NCI-H1436 treated with DMSO at 0.1 percent for 48 hours (cell line): Measurements from ENCODE around the gene CBX2.

ENCODE experiments used
- DNase-seq: peaks from one replicate; lab custom pipeline; 2025; lab: John Stamatoyannopoulos, UW

The CBX2 gene

DNA sequence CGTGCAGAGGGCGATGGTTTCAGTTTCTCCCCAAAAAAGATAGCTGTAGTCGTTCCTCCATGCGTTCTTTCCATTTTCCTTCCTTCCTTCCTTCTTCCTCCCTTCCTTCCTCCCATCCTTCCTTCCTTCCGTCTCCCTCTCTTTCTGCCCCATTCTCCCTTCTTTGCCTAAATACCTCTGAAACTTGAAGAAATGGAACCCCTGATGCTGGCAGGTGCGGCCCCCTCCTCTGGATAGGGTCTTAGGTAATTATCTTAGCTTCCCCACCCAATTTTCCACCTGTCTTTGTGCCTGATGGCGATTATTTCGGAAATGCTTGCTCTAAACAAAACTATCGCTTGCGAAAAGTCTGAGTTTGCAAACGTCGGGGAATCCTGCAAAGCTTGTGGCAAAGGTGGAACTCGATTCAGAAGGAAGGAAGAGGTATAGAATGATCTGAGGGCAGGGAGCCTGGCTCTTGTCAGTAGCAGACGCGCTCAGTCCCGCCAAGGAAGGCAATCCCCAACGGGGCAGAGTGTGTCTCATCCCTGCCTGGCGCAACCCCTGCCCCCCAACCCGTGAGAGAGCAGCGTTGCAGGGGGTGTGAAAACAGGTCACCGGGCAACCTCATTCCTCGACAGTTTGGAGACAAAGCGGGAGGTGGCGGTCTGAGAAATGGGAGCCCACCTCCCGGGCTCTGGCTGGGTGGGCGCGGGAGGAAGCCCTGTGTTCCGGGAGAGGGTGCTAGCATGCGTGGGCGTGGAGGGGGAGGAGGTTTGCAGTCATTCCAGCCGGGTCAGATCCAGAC lies 21.8 kb downstream of the CBX2 start:
- DNase-seq = no peak

DNA sequence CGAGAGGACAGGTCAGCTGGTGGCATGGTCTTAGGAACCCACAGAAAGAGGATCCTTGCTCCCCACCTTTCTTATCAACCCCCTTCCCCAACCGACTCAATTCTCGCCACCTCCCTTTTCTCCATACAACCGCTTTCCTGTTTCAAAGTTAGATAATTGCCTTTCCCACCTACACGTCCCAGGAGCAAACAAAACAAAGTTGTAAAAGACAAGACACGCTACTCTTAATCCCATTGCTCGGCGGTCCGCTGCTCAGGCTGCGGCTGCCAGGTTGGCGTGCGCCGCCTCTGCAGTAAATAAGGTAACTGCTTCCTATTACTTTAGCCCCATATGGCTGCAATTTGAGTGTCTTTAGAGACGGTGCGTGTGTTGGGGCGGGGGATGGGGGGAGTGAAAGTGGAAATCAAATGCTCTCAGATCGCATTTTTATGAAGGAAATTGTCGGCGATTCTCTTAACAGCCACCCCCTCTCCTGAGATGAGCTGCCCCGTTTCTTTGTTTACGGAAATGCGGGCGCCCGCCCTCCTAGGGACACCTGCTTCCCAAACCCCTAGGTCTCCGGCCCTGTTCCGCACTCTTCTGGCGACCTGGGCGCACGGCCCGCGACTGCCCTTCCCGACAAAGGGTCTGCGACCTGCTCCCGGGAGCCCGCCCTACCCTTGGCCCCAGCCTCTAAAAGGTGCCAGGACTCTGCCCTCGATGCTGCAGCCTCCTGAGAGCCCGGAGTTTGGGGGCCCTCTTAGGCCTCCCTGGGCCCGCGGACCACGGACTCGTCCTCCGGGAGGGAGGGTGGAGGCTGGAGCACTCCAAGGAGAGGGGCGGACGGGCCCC lies 22.6 kb downstream of the CBX2 start:
- DNase-seq = no peak

DNA sequence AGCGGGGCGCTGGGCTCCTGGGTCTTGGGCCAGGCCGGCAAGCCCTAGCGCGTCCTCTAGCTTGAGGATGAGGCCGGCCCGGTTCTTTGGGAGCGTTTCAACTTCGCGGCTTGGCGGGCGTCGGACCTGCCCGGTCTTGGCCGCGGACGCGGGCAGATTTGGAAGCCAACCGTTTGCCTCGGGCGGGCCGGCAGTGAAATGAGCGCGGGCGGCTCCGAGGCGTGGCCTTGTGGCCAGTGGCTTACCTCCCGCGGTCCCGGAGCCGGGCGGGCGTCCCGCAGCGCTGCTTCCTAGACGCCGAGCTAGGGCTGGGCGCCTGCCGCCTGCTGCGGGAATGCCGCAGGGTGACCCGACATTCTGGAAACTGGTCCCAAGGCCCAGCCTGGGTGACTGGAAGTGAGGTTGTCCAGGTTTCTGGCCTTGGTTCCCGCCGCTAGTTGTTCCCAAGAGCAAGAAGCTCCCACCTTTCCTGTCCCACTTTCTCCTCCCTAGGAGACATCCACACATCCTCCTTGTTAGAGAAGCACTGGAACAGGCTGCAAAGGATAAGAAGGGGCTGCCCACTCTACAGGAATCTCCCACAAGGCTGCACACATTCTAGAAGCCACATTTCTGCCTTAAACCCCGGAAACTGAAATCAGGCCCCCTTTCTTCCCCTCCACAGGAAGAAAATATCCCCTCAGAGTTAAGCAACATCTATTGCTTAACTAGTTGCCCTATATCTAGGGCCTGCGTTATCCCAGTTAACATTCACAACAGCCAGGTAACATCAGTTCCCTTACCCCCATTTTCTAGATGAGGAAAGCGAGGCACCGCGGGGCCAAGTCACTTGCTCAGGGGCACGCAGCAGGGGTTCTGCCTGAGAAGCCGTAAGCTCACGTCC lies 23.4 kb downstream of the CBX2 start:
- DNase-seq = no peak

DNA sequence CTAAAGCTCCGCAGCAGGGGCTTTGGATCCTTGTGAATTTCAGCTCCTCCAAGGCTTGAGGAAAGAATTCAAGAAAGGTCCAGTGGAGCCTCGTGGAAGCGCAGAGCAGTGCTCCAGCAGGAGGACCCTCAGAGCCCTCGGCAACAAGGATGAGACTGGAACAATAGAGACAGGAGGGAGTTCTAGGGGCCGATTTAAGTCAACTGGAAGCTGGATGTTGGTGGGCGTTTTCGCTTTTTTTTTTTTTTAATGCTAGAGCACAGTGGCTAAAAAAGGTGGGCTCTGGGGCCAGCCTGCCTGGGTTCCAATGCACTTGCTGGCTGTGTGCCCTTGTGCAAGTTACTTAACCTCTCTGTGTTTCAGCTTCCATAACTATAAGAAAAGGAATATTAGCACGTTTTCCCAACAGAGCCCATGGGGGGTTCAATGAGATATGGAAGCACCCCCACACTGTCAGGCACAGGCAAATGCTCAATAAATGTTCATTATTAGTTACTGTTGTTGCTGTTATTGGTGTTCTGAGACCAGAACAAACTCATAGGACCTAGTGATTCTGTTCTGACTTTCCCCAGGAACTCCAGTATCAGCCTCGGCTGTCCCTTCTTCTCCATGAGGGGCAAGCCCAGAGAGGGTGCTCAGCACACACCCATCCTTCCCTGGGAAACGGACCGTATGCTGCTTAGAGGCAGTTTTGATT lies 24.2 kb downstream of the CBX2 start:
- no peak for DNase-seq

DNA sequence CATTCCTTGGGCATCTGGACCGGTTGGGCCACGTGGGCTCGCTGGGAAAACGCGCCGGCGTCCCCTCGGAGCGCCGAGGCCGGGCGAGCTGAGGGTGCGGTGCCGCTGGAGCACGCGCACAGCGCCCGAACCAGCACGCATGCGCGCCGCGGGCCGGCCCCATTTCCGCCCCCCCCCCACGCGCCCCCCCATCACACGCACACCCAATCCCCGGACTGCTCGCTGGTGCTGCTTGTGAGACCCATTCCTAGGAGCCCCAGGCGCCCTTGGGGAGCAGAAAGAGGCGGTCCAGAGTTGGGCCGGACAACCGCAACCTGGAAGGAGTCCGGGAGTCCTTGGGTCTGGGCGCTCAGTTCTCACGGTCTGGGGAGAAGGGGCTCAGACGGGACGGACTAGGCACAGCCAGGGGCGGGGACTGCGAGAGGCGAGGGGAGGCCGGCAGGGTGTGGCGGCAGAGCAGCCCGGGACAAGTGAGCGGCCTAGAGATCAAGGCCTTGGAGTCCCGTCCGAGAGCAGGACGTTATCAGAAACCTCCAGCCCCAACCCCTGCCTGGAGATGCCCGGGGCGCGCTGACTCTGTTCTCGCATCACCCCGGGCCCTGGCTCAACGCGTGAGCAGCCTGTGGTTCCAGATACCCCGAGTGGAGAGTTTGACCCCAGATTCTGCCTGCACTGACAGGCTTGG lies 24.9 kb downstream of the CBX2 start:
- no peak for DNase-seq

DNA sequence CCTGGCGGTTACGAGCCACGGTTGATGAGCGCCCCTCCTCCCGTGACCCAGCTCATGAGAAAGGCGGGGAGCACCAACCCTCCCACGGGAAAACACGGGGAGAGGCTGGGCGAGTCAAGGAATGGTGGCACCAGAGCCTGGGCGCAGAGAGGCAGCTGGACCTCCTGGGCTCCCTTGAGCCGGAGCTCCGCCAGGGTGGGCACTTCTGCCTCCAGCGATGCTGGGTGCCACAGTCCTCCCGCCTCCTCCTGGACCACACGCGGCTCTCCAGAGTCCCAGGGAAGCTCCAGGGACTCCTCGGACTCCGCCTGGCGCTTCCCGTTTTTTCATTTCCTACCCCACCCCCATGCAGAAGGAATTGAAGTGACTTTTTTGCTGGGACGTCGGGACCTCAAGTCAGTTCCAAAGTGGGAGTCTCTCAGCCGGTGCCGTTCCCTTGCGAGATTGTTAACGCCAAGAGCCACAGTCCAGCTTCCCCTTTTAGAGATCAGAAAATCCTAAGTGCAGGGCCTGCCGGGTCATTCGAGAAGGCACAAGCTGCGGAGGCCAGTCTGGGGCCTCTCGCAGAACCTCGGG lies 25.6 kb downstream of the CBX2 start:
- no peak for DNase-seq

DNA sequence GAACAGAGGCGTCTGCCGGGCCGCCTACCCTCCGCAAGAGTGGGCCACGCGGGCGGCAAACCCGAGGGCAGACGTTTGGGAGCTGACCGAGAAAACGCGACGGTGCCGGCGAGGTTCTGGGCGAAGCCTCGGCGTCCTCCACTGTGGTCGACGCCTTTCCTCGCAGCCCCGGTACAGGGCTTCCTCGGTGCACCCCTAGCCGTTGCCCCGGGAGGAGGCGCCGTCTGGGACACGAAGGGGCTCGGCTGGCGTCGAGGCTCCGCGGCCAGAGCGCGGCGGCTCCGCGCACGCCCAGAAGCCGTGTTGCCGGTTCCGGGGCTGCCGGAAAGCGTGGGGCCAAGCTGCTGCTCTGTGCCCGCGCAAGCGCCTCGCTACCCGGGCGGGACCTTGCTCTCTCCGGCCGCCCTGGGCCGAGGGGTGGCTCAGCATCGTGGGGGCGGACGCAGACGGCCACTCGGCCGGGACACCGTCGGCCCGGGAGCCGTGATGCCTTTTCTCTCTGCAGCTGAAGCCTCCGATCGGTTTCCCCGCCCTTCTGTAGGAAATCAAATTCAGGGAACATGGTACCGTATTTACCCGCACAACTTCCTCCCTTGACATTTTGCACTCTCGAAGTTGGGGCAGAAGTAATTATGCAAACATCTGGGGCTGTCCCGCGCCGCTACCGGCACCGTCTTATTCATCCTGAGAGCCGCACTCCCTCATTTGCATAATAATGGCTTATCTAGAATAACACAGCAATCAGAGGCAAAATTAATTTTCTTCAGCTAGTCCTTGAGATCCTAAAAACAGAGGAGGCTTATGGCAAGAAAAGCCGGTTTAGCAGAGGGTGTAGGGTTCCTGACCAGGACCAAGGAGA lies 26.3 kb downstream of the CBX2 start:
- no peak for DNase-seq

DNA sequence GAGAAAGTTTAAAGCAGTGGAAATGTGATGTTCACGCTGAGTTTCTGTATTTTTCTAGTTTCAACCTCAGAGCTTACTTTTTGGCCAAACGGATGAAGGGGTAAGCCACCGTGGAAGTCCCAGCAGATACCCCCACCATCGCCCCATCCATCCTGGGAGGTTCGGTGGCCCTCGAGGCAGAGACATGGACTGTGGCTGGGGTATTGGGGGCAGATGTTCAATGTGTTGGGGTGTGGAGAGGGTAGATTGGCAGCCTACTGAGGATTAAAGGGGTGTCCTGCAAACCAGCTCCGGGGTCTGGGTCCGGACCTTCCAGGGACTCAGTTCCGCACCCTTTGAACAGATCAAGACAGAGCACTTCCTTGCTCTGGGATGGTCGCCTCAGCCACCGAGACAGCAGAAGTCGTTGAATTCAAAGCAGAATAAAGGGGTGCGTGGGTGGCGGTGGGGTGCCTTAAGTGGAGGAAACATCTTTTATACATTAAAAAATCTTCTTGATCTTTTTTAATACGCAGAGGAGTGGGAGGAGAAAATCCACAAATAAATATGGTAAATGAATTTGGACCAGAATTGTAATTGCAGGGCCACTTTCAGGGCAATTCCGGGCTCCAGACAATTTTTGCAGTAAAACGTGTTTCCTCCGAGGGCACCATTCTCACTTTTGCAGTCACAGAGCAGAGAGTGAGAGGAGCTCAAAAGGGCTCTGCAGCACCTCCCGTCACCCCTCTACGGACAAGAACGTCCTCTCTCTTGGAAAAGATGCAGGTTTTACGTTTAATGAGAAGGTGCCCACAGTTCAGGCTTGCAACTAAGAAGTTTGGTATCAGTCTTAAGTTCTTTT lies 27.1 kb downstream of the CBX2 start:
- no peak for DNase-seq

DNA sequence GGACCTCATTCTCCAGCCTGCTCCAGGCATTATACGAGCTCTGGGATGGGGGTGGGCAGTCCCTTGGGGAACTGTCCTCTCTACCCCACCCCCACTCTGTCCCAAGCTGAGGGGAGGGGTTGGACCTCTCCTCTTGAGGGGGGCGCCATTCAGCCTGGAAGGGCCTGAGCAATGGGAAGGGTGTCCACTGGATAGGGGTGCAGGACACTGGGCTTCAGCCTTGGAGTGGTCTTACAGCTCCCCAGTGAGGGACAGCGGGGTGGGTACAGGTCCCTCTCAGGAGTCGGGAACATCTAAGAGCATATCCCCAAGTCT lies 28.5 kb downstream of the CBX2 start:
- DNase-seq = no peak

DNA sequence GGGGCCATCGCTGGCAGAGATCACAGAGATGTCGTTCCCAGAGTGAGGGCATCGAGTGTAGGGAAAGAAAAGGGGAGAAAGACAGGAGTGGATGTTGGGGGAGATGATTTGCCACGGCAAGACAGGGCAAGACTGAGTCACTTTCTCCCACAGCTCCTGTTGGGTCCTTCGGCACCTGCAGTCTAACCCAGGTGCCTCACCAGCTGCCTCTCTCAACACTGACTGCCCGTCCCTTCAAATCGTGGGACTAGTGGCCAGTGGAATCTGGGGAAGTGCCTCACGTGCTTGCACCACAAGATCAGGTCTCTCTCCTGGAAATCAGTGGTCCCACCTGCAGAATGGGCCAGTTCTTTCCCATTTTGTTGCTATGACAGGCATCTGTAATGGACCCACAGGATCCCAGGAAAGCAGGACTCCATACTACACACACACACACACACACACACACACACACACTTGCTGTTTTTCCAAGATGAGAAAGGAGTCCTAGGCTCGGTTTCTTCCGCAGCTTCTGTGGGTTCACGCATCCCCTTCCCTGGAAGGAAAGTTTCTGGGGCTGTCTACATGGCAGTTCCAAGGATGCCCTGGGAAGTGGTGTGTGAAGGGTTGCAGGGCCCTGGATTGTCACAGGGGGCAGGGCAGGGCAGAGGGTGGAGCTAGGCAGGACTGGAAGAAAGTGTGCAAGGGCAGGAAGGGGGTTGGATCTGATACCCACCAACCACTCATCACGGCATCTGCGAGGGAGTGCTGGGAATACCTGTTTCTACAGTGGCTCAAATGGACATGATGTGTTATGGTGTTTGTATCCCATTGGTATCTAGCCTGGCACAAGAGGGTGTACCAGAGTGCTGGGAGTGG lies 29.1 kb downstream of the CBX2 start:
- no peak for DNase-seq

DNA sequence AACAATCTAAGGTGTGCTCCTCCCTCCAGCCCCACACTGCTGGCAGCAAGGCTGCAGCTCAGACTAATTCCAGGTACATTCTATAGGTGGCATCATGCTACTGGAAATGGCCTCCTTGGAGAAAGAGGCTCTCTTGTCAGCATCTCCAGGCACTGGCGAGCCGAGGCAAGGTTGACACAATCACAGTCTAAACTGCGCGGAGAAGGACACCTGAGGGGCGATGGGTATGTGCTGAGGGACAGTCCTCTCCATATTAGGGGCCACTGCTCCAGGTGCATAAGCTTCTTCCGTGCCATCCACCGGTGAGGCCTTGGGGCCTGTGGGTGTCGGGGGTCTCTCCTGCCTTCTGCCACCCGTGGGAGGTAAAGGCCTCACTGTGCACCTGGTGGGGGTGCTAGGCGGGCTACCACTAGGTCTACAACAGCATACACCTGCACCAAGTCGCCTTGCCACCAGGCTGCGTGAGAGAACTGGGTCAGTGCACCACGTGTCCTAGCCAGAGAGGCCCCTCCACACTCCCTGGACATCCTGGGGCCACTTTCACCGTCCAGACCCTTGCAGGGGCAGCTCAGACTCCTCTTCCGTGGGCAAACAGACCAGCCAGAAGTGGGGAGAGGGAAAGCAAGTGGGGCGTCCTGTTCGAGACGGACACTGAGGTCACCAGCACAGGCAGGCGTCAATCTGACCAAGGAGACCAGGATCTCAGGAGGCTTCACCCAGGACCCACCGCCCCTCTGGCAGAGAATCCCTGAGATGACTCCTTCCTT lies 31.0 kb downstream of the CBX2 start:
- DNase-seq = peak; percentile 74

DNA sequence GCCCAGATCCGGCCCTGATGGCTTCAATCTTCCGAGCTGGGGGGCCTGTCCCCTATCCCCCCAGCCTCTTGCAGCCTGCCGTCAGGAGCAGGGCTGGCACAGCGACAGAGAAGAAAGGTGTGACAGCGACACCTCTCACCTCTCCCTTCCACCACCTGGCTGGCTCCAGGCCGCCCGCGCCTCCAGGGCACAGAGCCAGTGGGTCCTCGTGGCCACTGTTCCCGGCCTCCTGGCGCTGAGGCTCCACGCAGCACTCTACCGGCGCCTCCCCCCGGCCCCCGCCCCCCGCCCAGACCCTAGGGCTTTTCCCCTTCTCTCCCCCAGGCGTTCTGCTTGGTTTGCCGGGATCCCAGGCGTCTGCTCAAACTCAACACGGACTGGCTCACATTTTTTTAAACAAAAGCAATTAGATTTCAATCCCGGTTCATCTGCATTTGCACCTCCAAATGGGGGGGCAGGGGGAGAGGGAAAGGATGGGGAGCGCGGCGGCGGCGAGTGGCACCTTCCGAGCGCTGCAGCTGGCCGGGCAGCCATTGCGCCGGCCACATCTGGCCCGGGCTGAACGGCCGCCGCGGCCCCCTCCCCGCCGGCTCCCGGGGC lies 31.7 kb downstream of the CBX2 start:
- no peak for DNase-seq

DNA sequence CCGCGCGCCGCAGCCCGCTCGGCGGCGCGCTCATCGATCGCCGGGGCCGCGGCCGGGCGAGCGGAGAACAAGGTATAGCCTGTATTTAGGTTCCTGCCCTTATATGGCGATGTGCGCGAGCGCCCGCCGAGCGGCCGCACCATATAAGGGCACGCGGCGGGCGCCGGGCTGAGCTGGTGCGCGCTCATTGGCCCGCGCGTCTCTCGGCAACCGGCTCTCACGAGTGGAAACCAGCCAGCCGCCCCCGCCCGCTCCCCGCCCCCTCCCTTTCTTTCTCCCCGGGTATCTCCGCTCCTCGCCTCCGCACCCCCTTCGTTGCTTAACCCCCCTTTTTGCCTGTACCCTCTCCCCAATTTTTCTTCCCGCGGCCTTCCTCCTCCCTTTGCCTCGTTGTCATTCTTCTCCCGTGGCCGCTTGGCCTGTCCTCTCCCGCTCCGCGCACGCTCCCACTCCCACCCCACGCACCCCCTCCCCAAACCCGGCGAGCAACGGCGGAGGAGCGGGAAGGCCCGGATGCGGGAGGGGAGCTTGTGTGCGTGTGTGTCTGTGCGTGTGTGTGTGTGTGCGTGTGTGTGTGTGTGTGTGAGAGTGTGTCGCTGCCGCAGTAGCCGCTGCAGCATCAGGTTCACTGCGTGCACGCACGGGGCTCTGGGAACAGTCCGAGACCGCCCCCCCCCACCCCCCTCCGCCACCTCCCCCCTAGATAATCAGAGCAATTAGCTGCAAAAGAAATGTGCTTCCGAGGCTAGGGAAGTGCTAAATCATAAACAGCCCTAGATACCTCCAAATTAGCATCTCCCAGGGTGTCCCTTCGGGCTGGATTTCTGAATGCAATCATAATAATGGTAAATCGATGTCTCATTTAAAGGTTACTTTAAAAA lies 32.4 kb downstream of the CBX2 start:
- peak; percentile 91 for DNase-seq

DNA sequence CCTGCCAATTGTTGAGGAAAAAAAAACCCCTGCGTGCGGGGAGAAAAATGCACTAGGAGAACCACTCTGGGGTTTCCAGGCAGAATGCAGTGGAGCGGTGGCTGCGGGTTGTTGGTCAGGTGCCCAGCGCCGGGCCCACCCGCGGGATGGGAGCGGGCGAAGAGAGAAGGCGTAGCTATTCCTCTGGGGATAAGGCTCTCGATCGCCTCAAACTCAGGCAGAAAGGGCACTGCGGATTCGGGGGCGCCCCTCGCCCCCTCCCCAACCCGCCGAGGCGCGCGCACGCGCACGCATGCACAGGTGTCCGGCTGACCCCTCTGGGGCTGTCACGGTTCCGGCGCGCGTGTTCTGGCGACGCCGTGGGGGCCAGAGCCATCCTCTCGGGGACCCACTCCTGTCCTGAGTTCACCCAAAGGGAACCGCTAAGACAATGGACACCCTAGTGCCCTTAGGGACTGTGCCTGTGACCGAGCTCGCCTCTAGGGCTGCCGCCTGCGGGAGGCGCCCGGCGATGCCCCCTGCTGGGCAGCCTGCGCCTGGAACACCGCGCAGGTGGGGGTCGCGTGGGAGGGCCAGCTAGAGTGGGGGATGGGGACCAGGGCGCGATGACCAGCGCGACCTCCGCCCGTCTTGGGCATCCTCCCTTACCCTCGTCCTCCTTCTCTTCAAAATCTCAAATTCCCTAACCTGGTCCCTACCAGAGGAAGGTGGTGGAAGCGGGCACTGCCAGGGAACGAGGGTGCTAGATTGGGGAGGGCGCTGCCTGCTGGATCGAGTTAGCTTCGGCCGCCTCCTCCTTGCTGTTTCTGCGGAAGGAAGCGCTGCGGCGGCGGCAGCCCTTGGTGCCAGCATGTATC lies 33.3 kb downstream of the CBX2 start:
- peak; percentile 51 for DNase-seq

DNA sequence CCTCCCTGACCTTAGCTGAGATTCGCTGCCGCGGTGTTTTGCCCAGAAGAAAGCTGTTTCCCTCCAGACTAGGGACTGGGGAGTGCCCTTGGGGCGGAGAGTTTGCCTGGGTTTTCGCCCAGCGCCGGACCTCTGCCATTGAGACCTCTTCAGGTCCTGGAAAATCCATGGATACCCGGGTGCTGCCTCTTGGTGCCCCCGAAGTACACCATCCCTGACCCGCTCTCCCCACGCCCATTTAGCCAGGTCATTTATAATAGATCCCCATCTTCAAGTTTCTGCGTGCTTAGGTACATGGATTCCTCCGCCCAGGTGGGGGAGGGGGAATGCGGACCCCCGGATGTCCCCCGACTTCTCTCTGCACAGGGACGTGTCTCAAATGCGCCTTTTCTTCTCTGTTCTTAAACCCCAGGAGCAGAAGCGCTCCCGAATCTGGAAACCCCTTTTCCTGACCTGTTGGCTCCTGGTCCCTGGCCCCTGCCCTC lies 34.0 kb downstream of the CBX2 start:
- DNase-seq = no peak
